Right cardiac atrium (tissue), 5 donors: Measurements from ENCODE around the gene MTX1. TPM values are rescaled to one million over a fixed set of nuclear protein-coding genes. Genes with fewer than 3 reads are reported as not detected.
"Not testable (repeated sequence)": the region's sequence is repeated elsewhere in the genome, so short reads cannot be mapped to it uniquely, and the experiment has no call there.

Source experiments
- ATAC-seq, 2 donors: fragments of 200-7000 bp; cut with Tn5 transposase; one replicate each; pipeline versions ENCODE4 v1.8.0 to v1.9.1; 2020; ENCODE audit warnings: moderate library complexity in 2 of 2, mild to moderate bottlenecking in 1 of 2
- DNase-seq, 3 donors: peaks; one replicate each; pipeline ENCODE4 v3.0.0-alpha.2; 2020
- H3K27ac ChIP-seq: one replicate; pipeline ENCODE4 v1.5.1; 2013; ENCODE audit warnings: mild to moderate bottlenecking, low read length, control low read depth, moderate library complexity
- H3K27me3 ChIP-seq: one replicate; pipeline ENCODE4 v1.6.1; 2013; ENCODE audit not compliant: control insufficient read depth, insufficient read depth
- H3K4me1 ChIP-seq: one replicate; pipeline ENCODE4 v1.6.1; 2013; ENCODE audit warnings: low read length; ENCODE audit not compliant: control insufficient read depth, insufficient read depth
- H3K4me3 ChIP-seq: one replicate; pipeline ENCODE4 v1.5.1; 2013; ENCODE audit warnings: low read length, control low read depth
- H3K9me3 ChIP-seq: one replicate; pipeline ENCODE4 v1.6.1; 2013; ENCODE audit warnings: low read length; ENCODE audit not compliant: control insufficient read depth
- WGBS: extraction: QIAGEN DNeasy Blood & Tissue Kit; methylation state at CpG from one replicate; pipeline ENCODE4 v1.1.7; 2013; 5-methylcytosine and 5-hydroxymethylcytosine counted together
- intact Hi-C, 4 donors: fragments of 100-400 bp; cut with DNase I; formaldehyde crosslinking; loops; one replicate each; pipeline versions ENCODE4 v1.11.0 to v1.14.0; 2022 to 2023
- polyA plus RNA-seq: library from polyadenylated mRNA; stranded (reverse); fragments of 200-250 nt; gene quantifications from one replicate; pipeline ENCODE4 v1.2.3, GENCODE V29; 2013
- total RNA-seq, 4 donors: library from RNA; stranded (reverse); fragmentation: NEBNext Ultra II Directional; extraction: Animal tissue kit (Norgen Biotek cat#: 25700); gene quantifications; one replicate each; pipeline ENCODE4 v1.2.1, GENCODE V29; 2021
- donor health status: healthy with polysubstance abuse.
- donor health status: DM: no; HTN: yes; CAD: no.
- donor health status: DM: no; HTN: no; CAD: no.
- donor health status: DM: no; HTN: yes; CAD: no; lungs with severe emphysema.
- donor health status: DM: yes; HTN: yes; CAD: no.

MTX1 gene
- total and polyA plus RNA-seq, 5 donors, result 20.1 to 31.9 (median 21.2) TPM

- H3K27ac ChIP-seq, DNase-seq, H3K27me3 ChIP-seq, H3K4me3 ChIP-seq, H3K9me3 ChIP-seq, H3K4me1 ChIP-seq, ATAC-seq: not testable (repeated sequence)
- intact Hi-C loops, result loop anchor here in 3 of 4 donors (2.0 to 5.0 kb wide), 4 partner anchors 41 to 77 kb away; partner anchors contain the start of gene EFNA1 (in 1 of the 3)
- 42% methylated on average over 4 of the region's 4 CpGs for WGBS
Observed at GRCh38 chr1:155168105-155168445, 40.4 kb upstream of the MTX1 start.

GRCh38 chr1:155168456-155169210, 39.9 kb upstream of the MTX1 start:
- intact Hi-C loops, result loop anchor here in 3 of 4 donors (2.0 to 5.0 kb wide), 4 partner anchors 41 to 78 kb away; partner anchors contain the start of gene EFNA1 (in 1 of the 3)
- WGBS, result 78% methylated on average over 10 of the region's 10 CpGs
- Histone ChIP-seq H3K9me3 (no peaks in the 10 kb centered on the region), H3K27me3 (no peaks in the 10 kb centered on the region), H3K4me3 (no peak overlapping the region), H3K27ac (no peak overlapping the region), H3K4me1 (peaks cover 2% of the 10 kb centered on the region)
- no peak for ATAC-seq
- no peak for DNase-seq

- ATAC-seq (no peak), DNase-seq (no peak)
- no peaks in the 10 kb centered on the region for H3K27me3 ChIP-seq
- H3K27ac ChIP-seq, result no peak overlapping the region
- H3K4me3 ChIP-seq, result no peak overlapping the region
- peaks cover 2% of the 10 kb centered on the region for H3K4me1 ChIP-seq
- 77% methylated on average over 5 of the region's 5 CpGs for WGBS
- H3K9me3 ChIP-seq, result no peaks in the 10 kb centered on the region
- intact Hi-C loops, result loop anchor here in 3 of 4 donors (2.0 to 5.0 kb wide), 4 partner anchors 42 to 79 kb away; partner anchors contain the start of gene EFNA1 (in 1 of the 3)
Observed at GRCh38 chr1:155169541-155169940, 39.0 kb upstream of the MTX1 start.

- no peak for DNase-seq
- Histone ChIP-seq H3K27ac (no peak overlapping the region), H3K9me3 (no peaks in the 10 kb centered on the region), H3K4me3 (no peak overlapping the region), H3K27me3 (no peaks in the 10 kb centered on the region), H3K4me1 (peaks cover 2% of the 10 kb centered on the region)
- intact Hi-C loops, result loop anchor here in 2 of 4 donors (10.0 kb wide), 1 partner anchor 55 kb away; no protein-coding TSS in a partner anchor
- 86% methylated on average over 2 of the region's 2 CpGs for WGBS
- ATAC-seq, result no peak
Observed at GRCh38 chr1:155170101-155170785, 38.3 kb upstream of the MTX1 start.

- no peak overlapping the region for H3K4me3 ChIP-seq
- ATAC-seq (no peak), DNase-seq (no peak)
- no peak overlapping the region for H3K27ac ChIP-seq
- 90% methylated on average over 7 of the region's 7 CpGs for WGBS
- H3K27me3 ChIP-seq, result no peaks in the 10 kb centered on the region
- intact Hi-C loops, result loop anchor here in 2 of 4 donors (10.0 kb wide), 1 partner anchor 54 kb away; no protein-coding TSS in a partner anchor
- H3K4me1 ChIP-seq, result peaks cover 2% of the 10 kb centered on the region
- no peaks in the 10 kb centered on the region for H3K9me3 ChIP-seq
Observed at GRCh38 chr1:155170806-155171205, 37.7 kb upstream of the MTX1 start.

GRCh38 chr1:155171836-155172731, 36.4 kb upstream of the MTX1 start:
- intact Hi-C loops, result loop anchor here in 2 of 4 donors (10.0 kb wide), 1 partner anchor 53 kb away; no protein-coding TSS in a partner anchor
- no peaks in the 10 kb centered on the region for H3K9me3 ChIP-seq
- ATAC-seq (no peak), DNase-seq (no peak)
- peak overlapping the region; percentile 79 for H3K4me3 ChIP-seq
- H3K27me3 ChIP-seq, result no peaks in the 10 kb centered on the region
- H3K4me1 ChIP-seq, result peaks cover 2% of the 10 kb centered on the region
- WGBS, result 45% methylated on average over 8 of the region's 8 CpGs
- H3K27ac ChIP-seq, result peak overlapping the region; percentile 86

GRCh38 chr1:155172732-155173477, 35.6 kb upstream of the MTX1 start, which contains the start of gene KRTCAP2:
TSS of gene KRTCAP2 (minus strand) at chr1:155173304. CDS start at chr1:155173224, 80 bp downstream.
- Histone ChIP-seq H3K27me3 (no peaks in the 10 kb centered on the region), H3K9me3 (no peaks in the 10 kb centered on the region), H3K27ac (peak within 1 kb of the TSS; percentile 86), H3K4me3 (peak within 1 kb of the TSS; percentile 79), H3K4me1 (no peaks in the 10 kb centered on the region)
- intact Hi-C loops, result loop anchor here in 2 of 4 donors (10.0 kb wide), 1 partner anchor 52 kb away; no protein-coding TSS in a partner anchor
- WGBS, result under 1% methylated on average over 57 of the region's 57 CpGs
- ATAC-seq, result peak; percentile 86 to 87
- peak; percentile 97 to 98 (median 98) for DNase-seq

- H3K4me3 ChIP-seq, result peak within 1 kb of the TSS; percentile 79
- H3K27me3 ChIP-seq, result no peaks in the 10 kb centered on the region
- H3K9me3 ChIP-seq, result no peaks in the 10 kb centered on the region
- no peak for ATAC-seq
- peak; percentile 34 to 78 (median 69) for DNase-seq
- no peaks in the 10 kb centered on the region for H3K4me1 ChIP-seq
- peak within 1 kb of the TSS; percentile 86 for H3K27ac ChIP-seq
- WGBS, result 2% methylated on average over 38 of the region's 38 CpGs
- intact Hi-C loops, result loop anchor here in 2 of 4 donors (10.0 kb wide), 1 partner anchor 51 kb away; no protein-coding TSS in a partner anchor
Observed at GRCh38 chr1:155173478-155174323, 34.8 kb upstream of the MTX1 start, which contains the start of gene TRIM46. TSS of gene TRIM46 (plus strand) at chr1:155173849. CDS start at chr1:155173967, 118 bp downstream.
